Measurements from ENCODE around the gene FBXO31. TPM values are rescaled to one million over a fixed set of nuclear protein-coding genes. Genes with fewer than 3 reads are reported as not detected.
"Not testable (repeated sequence)": the region's sequence is repeated elsewhere in the genome, so short reads cannot be mapped to it uniquely, and the experiment has no call there.

The FBXO31 gene
- total RNA-seq, 1 donor from 2014 or later, result 33.5 TPM

- peak; percentile 99 for DNase-seq (ENCODE audit: extremely low read depth, low read depth, low spot score)
Observed at GRCh38 chr16:87387942-87388817, 4.6 kb upstream of the FBXO31 start.

GRCh38 chr16:87384875-87385167, 1.2 kb upstream of the FBXO31 start:
- DNase-seq (ENCODE audit: extremely low read depth, low read depth, low spot score), result not testable (repeated sequence)

GRCh38 chr16:87384162-87384874, 742 bp upstream of the FBXO31 start:
- DNase-seq (ENCODE audit: extremely low read depth, low read depth, low spot score), result no peak

- no peak for DNase-seq (ENCODE audit: extremely low read depth, low read depth, low spot score)
Observed at GRCh38 chr16:87382023-87382785, 1.4 kb downstream of the FBXO31 start.

- no peak for DNase-seq (ENCODE audit: extremely low read depth, low read depth, low spot score)
Observed at GRCh38 chr16:87380881-87381280, 2.7 kb downstream of the FBXO31 start.

DNA sequence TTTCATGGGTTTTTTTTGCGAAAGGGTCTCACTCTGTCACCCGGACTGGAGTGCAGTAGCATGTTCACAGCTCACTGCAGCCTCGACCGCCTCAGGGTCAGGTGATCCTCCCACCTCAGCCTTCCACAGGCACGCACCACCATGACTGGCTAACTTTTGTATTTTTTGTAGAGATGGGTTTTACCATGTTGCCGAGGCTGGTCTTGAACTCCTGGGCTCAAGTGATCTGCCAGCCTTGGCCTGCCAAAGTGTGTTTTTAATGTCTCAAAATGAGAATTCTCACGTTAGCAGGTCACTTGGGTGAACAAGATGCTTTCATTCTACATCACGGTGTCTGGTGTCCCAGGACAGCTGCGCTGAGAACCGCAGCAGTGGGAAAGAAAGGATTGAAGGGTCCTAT, 3.2 kb downstream of the FBXO31 start:
- no peak for DNase-seq (ENCODE audit: extremely low read depth, low read depth, low spot score)

- DNase-seq (ENCODE audit: extremely low read depth, low read depth, low spot score), result not testable (repeated sequence)
Observed at GRCh38 chr16:87379312-87379752, 4.2 kb downstream of the FBXO31 start.

- DNase-seq (ENCODE audit: extremely low read depth, low read depth, low spot score), result no peak
Observed at GRCh38 chr16:87376660-87377059, 6.9 kb downstream of the FBXO31 start.

DNA sequence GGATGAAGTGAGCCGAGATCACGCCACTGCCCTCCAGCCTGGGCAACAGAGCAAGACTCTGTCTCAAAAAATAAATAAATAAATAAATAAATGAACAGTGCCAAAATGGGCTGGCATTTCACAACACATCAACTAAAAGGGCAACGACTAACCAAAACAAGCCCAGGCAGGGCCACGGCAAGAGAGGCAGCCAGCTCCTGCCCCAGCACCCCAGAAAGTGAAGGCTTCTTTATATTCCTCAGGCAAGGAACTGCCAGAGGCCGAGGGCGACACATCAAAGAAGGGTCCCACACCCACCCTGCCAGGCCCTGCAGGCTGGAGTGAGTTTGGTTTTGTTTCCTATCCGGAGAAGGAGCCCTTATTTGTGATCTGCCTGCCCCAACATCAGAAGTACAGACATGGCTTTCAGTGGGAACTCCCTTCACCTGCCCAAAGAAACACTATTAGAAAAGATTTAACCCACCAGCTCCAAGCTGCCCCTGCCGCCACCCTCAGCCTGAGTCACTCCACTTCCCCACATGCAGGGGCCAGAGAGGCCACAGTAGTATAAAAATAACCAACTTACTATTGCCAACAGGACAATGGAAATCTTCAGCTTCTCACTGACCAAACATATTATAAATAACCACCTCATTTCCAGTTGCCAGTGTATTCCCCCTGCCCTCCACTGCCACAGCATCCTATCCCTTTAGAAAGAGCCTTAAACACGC, 8.0 kb downstream of the FBXO31 start:
- no peak for DNase-seq (ENCODE audit: extremely low read depth, low read depth, low spot score)

DNA sequence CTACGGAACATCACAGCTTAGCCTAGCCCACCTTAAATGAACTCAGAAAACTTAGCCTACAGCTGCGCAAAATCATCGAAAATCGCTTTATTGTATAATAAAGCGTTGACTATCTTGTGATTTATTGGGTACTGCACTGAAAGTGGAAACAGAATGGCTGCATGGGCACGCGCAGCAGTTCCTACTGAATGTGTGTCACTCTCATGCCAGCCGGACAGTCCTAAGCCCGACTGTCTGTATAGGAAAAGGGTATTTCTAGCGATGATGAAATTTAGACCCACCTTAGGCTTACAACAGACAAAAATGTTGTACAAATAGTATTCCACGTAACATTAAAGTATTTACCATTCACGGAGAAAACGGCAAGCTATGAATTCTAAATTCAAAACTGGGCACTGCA, 9.3 kb downstream of the FBXO31 start:
- no peak for DNase-seq (ENCODE audit: extremely low read depth, low read depth, low spot score)

DNA sequence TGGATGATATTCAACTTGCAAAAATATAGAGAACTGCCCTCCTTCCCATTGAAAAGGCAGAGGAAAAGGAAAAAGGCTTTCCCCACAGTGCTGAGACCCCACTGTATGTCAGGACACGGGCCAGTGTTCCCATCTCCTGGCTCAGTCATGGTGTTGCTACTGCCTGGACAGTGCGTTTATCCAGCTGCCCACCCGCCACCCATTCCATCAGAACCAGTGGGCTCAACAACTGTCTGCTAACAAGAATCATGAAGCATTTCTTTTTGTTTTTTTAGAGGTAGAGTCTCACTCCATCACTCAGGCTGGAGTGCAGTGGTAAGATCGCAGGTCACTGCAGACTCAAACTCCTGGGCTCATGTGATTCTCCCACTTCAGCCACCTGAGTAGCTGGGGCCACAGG, 11.3 kb downstream of the FBXO31 start:
- DNase-seq (ENCODE audit: extremely low read depth, low read depth, low spot score), result no peak

DNA sequence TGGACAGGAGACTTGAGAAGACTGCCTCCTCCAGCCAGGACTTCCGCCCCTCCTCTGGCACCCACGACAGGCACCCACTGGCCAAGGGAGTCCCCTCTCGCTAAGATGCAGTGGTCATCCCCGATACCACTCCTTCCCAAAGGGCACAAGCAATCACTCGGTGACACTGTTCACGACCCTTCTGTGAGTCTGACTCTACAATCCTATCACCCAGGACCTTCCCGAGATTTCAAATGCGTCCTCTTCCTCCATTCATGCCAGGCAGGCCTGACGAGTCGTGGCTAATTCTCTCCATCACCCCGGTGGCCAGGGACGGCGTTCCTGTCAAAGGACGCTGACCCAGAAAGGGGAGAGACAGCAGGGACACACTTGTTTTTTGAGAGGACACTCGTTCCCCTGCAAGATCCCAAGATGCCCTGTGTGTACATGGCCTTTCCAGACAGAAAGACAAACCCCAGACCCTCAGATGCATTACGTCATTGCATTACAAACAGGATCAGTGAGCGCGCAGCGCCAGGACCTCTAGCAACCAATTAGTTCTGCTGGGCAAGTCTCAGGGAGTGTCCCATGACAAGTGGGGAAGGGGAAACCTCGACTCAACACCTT, 12.2 kb downstream of the FBXO31 start:
- DNase-seq (ENCODE audit: extremely low read depth, low read depth, low spot score), result no peak

DNA sequence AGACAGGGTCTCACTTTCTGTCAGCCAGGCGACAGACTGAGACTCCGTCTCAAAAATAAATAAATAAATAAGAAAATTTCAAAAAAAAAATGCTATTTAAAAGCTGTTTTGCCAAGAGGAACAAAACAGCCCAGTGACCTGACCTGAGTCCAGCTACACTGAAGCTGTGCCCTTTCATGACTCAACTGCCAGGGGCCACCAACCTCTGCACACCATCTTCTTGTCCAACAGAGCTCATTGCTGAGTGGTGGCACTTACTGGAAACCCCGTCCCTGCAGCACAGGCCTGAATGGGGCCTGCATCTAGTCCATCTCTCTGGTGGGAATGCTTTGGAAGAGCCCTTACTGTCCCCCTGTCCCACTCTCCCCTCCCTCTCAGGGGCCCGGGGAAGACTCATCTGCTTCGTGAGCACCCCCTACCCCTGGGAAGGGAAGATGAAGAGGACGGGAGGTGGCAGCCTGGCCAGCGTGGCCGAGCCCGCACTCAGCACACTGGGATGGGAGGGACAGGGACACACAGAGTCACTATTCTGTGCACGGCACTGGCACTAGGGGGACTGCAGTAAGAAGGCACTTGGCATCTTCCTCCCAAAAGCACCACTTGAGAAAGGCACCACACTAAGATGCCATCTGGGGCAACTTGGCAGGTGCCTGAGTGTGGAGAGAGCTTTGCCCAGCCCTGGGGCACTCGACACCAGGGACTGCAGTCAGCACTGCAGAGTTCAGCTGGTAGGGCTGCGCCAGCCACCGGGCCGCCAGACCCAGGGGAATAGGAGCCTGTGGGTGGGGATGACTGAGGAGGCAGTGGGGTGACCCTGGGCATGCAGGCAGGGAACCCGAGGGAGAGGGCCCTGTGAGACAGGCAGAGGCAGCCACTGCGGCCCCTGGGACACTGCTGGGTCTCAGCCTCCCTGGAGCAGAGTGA, 13.5 kb downstream of the FBXO31 start:
- DNase-seq (ENCODE audit: extremely low read depth, low read depth, low spot score), result no peak

DNA sequence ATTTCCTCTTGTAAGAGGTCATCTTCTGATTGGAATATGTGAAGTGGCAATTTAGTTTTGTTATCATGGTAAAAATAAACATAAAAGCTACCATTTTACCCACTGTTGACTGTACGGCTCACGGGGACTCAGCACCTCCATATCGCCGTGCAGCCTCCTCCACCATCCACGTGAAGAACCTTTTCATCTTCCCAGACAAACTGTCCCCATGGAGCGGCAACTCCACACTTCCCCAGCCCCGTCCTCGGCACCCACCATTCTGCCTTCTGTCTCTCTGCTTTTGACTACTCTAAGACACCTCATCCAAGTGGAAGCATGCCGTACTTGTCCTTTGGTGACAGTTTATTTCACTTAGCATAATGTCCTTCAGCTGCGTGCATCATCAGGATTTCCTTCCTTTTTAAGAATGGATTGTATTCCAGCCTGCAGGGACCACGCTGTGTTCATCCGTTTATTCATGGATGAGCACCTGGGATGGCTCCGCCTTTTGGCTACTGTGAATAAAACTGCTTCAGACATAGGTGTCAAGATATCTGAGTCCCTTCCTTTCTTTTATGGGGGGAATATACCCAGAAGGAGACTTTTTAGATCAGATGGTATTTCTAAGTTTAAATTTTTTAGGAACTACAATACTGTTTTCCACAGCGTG, 14.3 kb downstream of the FBXO31 start:
- no peak for DNase-seq (ENCODE audit: extremely low read depth, low read depth, low spot score)

DNA sequence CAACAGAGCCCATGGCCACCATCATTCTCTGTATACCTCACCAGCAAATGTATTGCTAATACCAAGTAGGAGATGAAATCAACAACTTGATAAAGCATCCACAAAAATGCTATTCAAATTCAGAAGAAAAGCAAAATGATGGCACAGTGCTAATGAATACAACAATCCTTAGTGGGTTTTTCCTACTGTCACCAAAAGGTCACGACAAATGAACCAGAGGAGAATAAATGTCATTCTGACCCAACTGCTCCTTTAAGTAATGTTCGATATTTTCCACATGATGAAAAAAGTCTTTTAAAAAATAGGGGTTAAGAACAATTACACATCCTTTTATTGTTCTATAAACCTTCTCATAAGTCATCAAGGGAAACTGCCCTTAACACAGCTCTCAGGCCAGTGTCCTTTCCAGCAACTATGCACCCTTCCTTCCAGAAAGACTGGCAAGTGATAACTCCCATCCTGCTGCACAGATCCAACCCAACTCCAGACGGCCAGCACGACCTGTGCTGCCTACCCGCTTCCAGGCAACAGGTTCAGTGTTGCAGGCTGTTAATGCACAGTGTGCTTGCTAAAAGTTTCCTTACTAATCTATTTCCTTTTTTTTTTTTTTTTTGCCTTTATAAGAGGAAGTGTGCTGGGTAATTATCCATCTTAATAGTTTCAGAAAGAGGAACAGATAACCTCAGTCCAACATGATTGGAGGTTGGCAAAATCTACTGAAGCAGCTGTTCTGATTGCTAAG, 15.4 kb downstream of the FBXO31 start:
- no peak for DNase-seq (ENCODE audit: extremely low read depth, low read depth, low spot score)

- no peak for DNase-seq (ENCODE audit: extremely low read depth, low read depth, low spot score)
Observed at GRCh38 chr16:87367529-87367928, 16.0 kb downstream of the FBXO31 start.

DNA sequence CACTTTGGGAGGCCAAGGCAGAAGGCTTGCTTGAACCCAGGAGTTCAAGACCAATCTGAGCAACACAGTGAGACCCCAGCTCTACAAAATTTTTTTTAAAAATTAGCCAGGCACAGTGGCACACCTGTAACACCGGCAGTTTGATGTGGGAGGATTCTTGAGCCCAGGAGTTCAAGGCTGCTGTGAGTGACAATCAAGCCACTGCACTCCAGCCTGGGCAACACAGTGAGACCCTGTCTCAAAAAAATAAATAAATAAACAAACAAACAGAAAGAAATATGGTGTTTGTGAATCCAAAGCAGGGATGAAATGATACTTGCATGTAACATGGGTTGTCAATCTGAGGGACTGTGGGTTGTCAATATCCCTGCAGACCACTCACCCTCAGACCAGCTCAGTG, 16.6 kb downstream of the FBXO31 start:
- no peak for DNase-seq (ENCODE audit: extremely low read depth, low read depth, low spot score)

DNA sequence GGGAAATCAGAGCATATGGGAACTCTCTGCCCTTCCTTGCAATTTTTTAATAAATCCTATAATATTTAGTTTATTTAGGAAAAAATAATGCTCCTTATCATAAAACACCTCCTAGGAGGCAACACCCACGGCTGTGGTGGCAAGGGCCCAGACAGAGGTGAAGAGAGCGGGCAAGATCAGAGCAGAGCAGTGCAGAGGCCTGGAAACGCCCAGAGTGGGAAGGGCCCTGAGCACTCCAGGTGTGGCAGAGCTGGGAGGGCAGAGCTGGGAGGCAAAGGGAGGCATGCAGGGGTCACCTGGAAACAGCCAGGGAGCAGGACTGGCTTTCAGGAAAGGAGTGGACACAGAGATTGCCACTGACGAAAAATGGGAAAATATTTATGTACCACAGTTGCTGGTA, 17.3 kb downstream of the FBXO31 start:
- no peak for DNase-seq (ENCODE audit: extremely low read depth, low read depth, low spot score)

Measured in glomerular endothelial cell (primary cell).